Heart left ventricle (tissue), 13 donors: Measurements from ENCODE around the gene SRGAP1.

Experiments
- CTCF ChIP-seq, 12 donors: fragments of 200-600 bp; sonication (generic) in 4 of 12; IDR thresholded peaks; one replicate each; pipeline versions ENCODE4 v1.5.0 to v1.8.0; 2018 to 2022; ENCODE audit warnings: antibody characterized with exemption in 12 of 12, mild to moderate bottlenecking in 5 of 12
- POLR2A ChIP-seq, 2 donors: fragments of 450-650 bp; IDR thresholded peaks; one replicate each; pipeline ENCODE4 v1.6.1; 2017; ENCODE audit warnings: antibody characterized with exemption in 2 of 2, mild to moderate bottlenecking in 2 of 2, moderate library complexity in 2 of 2
- donor health status: ischemic (EF 13 %, LVEDD 7.1; RV severe dilation, severe dysfunction).
- donor health status: DM: no; HTN: yes; CAD: no.
- donor health status: DM: no; HTN: no; CAD: no.
- donor health status: ischemic (EF 25% LVEDD 6.9; RV normal size, moderate dysfunction).
- donor health status: ischemic (EF 25% LVEDD 5.7; RV mildly dilated, moderate dysfunction).
- donor health status: ischemic (EF 35%, LVEDD 5.7; RV mildly dilated, moderate dysfunction).
- donor health status: nonischemic (EF 11% LVEDD 7.7; RV severe dilation, severe dysfunction).
- donor health status: DM: yes; HTN: yes; CAD: no.
- donor health status: PGD.
- donor health status: ischemic (EF 29% LVEDD 5.4; RV normal size, mild dysfunction).
- donor health status: nonischemic (EF 23%, LVEDD 6.1; RV moderate dilation, normal function).

- no peak for TF ChIP-seq POLR2A (IDR thresholded peaks at IDR 0.05)
- TF ChIP-seq CTCF (IDR thresholded peaks at IDR 0.05), result no peak
Observed at GRCh38 chr12:63876980-63877379, 32.5 kb downstream of the SRGAP1 start.
